ENCODE data around the gene AFF3. TPM values are rescaled to one million over a fixed set of nuclear protein-coding genes. Genes with fewer than 3 reads are reported as not detected.

Gene AFF3
- total and polyA plus RNA-seq, 2 of the 8 experiments (the other 6 are each of a cell fraction or from before 2014, with no cell fraction given): 0.27 to 3.0 TPM

DNA sequence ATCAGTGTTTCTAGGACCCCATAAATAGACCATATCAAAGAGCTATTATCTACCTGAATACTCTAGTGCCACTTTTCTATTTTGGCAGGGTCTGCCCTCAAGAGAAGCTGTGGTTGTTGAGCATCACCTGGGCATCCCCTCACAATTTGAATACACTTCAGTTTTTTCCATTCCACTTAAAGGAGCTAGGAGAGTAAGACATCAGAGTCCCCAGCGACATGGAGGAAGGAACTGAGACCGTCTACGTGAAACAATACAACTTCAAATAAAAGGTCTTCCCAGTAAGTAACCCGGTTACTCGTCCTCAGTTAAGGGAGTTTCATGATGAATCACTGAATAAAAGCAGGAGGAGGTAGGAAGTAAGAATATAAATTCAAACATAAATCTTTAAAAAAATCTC, 206.7 kb downstream of the AFF3 start (continued):
- TF ChIP-seq, protein P1, sequence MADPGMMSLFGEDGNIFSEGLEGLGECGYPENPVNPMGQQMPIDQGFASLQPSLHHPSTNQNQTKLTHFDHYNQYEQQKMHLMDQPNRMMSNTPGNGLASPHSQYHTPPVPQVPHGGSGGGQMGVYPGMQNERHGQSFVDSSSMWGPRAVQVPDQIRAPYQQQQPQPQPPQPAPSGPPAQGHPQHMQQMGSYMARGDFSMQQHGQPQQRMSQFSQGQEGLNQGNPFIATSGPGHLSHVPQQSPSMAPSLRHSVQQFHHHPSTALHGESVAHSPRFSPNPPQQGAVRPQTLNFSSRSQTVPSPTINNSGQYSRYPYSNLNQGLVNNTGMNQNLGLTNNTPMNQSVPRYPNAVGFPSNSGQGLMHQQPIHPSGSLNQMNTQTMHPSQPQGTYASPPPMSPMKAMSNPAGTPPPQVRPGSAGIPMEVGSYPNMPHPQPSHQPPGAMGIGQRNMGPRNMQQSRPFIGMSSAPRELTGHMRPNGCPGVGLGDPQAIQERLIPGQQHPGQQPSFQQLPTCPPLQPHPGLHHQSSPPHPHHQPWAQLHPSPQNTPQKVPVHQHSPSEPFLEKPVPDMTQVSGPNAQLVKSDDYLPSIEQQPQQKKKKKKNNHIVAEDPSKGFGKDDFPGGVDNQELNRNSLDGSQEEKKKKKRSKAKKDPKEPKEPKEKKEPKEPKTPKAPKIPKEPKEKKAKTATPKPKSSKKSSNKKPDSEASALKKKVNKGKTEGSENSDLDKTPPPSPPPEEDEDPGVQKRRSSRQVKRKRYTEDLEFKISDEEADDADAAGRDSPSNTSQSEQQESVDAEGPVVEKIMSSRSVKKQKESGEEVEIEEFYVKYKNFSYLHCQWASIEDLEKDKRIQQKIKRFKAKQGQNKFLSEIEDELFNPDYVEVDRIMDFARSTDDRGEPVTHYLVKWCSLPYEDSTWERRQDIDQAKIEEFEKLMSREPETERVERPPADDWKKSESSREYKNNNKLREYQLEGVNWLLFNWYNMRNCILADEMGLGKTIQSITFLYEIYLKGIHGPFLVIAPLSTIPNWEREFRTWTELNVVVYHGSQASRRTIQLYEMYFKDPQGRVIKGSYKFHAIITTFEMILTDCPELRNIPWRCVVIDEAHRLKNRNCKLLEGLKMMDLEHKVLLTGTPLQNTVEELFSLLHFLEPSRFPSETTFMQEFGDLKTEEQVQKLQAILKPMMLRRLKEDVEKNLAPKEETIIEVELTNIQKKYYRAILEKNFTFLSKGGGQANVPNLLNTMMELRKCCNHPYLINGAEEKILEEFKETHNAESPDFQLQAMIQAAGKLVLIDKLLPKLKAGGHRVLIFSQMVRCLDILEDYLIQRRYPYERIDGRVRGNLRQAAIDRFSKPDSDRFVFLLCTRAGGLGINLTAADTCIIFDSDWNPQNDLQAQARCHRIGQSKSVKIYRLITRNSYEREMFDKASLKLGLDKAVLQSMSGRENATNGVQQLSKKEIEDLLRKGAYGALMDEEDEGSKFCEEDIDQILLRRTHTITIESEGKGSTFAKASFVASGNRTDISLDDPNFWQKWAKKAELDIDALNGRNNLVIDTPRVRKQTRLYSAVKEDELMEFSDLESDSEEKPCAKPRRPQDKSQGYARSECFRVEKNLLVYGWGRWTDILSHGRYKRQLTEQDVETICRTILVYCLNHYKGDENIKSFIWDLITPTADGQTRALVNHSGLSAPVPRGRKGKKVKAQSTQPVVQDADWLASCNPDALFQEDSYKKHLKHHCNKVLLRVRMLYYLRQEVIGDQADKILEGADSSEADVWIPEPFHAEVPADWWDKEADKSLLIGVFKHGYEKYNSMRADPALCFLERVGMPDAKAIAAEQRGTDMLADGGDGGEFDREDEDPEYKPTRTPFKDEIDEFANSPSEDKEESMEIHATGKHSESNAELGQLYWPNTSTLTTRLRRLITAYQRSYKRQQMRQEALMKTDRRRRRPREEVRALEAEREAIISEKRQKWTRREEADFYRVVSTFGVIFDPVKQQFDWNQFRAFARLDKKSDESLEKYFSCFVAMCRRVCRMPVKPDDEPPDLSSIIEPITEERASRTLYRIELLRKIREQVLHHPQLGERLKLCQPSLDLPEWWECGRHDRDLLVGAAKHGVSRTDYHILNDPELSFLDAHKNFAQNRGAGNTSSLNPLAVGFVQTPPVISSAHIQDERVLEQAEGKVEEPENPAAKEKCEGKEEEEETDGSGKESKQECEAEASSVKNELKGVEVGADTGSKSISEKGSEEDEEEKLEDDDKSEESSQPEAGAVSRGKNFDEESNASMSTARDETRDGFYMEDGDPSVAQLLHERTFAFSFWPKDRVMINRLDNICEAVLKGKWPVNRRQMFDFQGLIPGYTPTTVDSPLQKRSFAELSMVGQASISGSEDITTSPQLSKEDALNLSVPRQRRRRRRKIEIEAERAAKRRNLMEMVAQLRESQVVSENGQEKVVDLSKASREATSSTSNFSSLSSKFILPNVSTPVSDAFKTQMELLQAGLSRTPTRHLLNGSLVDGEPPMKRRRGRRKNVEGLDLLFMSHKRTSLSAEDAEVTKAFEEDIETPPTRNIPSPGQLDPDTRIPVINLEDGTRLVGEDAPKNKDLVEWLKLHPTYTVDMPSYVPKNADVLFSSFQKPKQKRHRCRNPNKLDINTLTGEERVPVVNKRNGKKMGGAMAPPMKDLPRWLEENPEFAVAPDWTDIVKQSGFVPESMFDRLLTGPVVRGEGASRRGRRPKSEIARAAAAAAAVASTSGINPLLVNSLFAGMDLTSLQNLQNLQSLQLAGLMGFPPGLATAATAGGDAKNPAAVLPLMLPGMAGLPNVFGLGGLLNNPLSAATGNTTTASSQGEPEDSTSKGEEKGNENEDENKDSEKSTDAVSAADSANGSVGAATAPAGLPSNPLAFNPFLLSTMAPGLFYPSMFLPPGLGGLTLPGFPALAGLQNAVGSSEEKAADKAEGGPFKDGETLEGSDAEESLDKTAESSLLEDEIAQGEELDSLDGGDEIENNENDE (IDR thresholded peaks at IDR 0.05; ENCODE audit: insufficient replicate concordance, low read length): no peak
- no peak for TF ChIP-seq SIN3A (conservative IDR thresholded peaks at IDR 0.05 in 1 of 2, IDR thresholded peaks at IDR 0.05 in 1 of 2; ENCODE audit: low read depth in 1 of 2, low read length in 2 of 2)
- no peak for TF ChIP-seq CBX8 (IDR thresholded peaks at IDR 0.05; ENCODE audit: borderline replicate concordance, low read depth, low read length)
- TF ChIP-seq POLR2A (IDR thresholded peaks at IDR 0.05; ENCODE audit: control extremely low read depth in 1 of 2, low read depth in 2 of 2, low read length in 2 of 2): no peak
- no peak for TF ChIP-seq TEAD4 (IDR thresholded peaks at IDR 0.05; ENCODE audit: low read depth, low read length)
- TF ChIP-seq GABPA (IDR thresholded peaks at IDR 0.05; ENCODE audit: borderline replicate concordance, insufficient read depth, low read length): no peak
